Cerebellar nuclear complex (tissue), 1 donor: Measurements from ENCODE around the gene CRMP1.

Experiments
- DNase-seq, 2 experiments: peaks; one replicate each; lab custom pipeline; 2025; lab: John Stamatoyannopoulos, UW

Gene CRMP1

GRCh38 chr4:5796976-5797375, 95.9 kb downstream of the CRMP1 start:
- no peak for DNase-seq

- DNase-seq, result no peak
Measured at GRCh38 chr4:5795580-5795979, 97.3 kb downstream of the CRMP1 start.

- no peak for DNase-seq
Measured at GRCh38 chr4:5793514-5793913, 99.4 kb downstream of the CRMP1 start.

GRCh38 chr4:5791654-5792053, 101.2 kb downstream of the CRMP1 start:
- no peak for DNase-seq

GRCh38 chr4:5790546-5790857, 102.4 kb downstream of the CRMP1 start:
- no peak for DNase-seq

GRCh38 chr4:5789141-5789540, 103.7 kb downstream of the CRMP1 start:
- no peak for DNase-seq

GRCh38 chr4:5788144-5788543, 104.7 kb downstream of the CRMP1 start:
- DNase-seq, result no peak

- no peak for DNase-seq
Measured at GRCh38 chr4:5787311-5787710, 105.6 kb downstream of the CRMP1 start.

GRCh38 chr4:5785806-5786680, 106.8 kb downstream of the CRMP1 start:
- no peak for DNase-seq

- no peak for DNase-seq
Measured at GRCh38 chr4:5784960-5785611, 107.8 kb downstream of the CRMP1 start.

- DNase-seq, result no peak
Measured at GRCh38 chr4:5784021-5784420, 108.9 kb downstream of the CRMP1 start.

GRCh38 chr4:5783486-5783885, 109.4 kb downstream of the CRMP1 start:
- no peak for DNase-seq

- DNase-seq, result no peak
Measured at GRCh38 chr4:5782829-5783476, 109.9 kb downstream of the CRMP1 start.

GRCh38 chr4:5781691-5782090, 111.2 kb downstream of the CRMP1 start:
- DNase-seq, result no peak

- no peak for DNase-seq
Measured at GRCh38 chr4:5780831-5781480, 111.9 kb downstream of the CRMP1 start.

GRCh38 chr4:5776510-5776909, 116.4 kb downstream of the CRMP1 start:
- no peak for DNase-seq

GRCh38 chr4:5774416-5775036, 118.4 kb downstream of the CRMP1 start:
- no peak for DNase-seq

GRCh38 chr4:5773271-5773555, 119.7 kb downstream of the CRMP1 start:
- no peak for DNase-seq

GRCh38 chr4:5772528-5773270, 120.2 kb downstream of the CRMP1 start:
- no peak for DNase-seq
